Kidney epithelial cell (primary cell): ENCODE measurements around the gene DTYMK. TPM values are rescaled to one million over a fixed set of nuclear protein-coding genes. Genes with fewer than 3 reads are reported as not detected.
A peak's percentile ranks its signal among the peaks of the same experiment; 100 is the strongest.
"Not testable (repeated sequence)": the region's sequence is repeated elsewhere in the genome, so short reads cannot be mapped to it uniquely, and the experiment has no call there.

ENCODE experiments used
- DNase-seq: peaks from one replicate; pipeline ENCODE4 v3.0.0-alpha.2; 2010; ENCODE audit warnings: low read depth
- H3K27me3 ChIP-seq: 2 replicates; pipeline ENCODE4 v1.6.0; 2011; ENCODE audit warnings: low read length; ENCODE audit not compliant: control insufficient read depth, insufficient read depth
- H3K36me3 ChIP-seq: 2 replicates; pipeline ENCODE4 v1.5.1; 2011; ENCODE audit warnings: low read length; ENCODE audit not compliant: control insufficient read depth, insufficient read depth
- H3K4me3 ChIP-seq: 2 replicates; pipeline ENCODE4 v1.5.1; 2011; ENCODE audit warnings: low read depth, mild to moderate bottlenecking, control low read depth, low read length
- CTCF ChIP-seq: IDR thresholded peaks from 2 replicates; pipeline ENCODE4 v1.5.1; 2011; ENCODE audit warnings: mild to moderate bottlenecking, moderate library complexity, low read length, control low read depth, inconsistent platforms; ENCODE audit not compliant: insufficient read depth, poor library complexity, severe bottlenecking
- total RNA-seq: library from RNA; depleted of rRNA; stranded (reverse); fragments of >200 nt; gene quantifications from 2 replicates; pipeline ENCODE4 v1.2.3, GENCODE V29; 2015

The DTYMK gene
- total RNA-seq, 1 donor from 2014 or later = 35.6 TPM

GRCh38 chr2:241732513-241733186, 46.0 kb upstream of the DTYMK start:
- H3K27me3 ChIP-seq, H3K4me3 ChIP-seq, H3K36me3 ChIP-seq: not testable (repeated sequence)
- DNase-seq = peak; percentile 29
- peak; percentile 49 for TF ChIP-seq CTCF

- TF ChIP-seq CTCF = no peak
- H3K36me3 ChIP-seq = no peaks in the 10 kb centered on the region
These were observed 44.2 kb upstream of the DTYMK start for GRCh38 chr2:241730671-241731293.

GRCh38 chr2:241729868-241730267, 43.3 kb upstream of the DTYMK start:
- no peaks in the 10 kb centered on the region for H3K27me3 ChIP-seq
- no peak for DNase-seq
- no peak overlapping the region for H3K4me3 ChIP-seq
- no peak for TF ChIP-seq CTCF
- H3K36me3 ChIP-seq = peaks cover 1% of the 10 kb centered on the region

More at GRCh38 chr2:241730671-241731293, 44.2 kb upstream of the DTYMK start:
- no peaks in the 10 kb centered on the region for H3K27me3 ChIP-seq
- H3K4me3 ChIP-seq = no peak overlapping the region
- no peak for DNase-seq

- H3K4me3 ChIP-seq = no peak overlapping the region
- H3K27me3 ChIP-seq = no peaks in the 10 kb centered on the region
- peaks cover 1% of the 10 kb centered on the region for H3K36me3 ChIP-seq
- no peak for TF ChIP-seq CTCF
- DNase-seq = no peak
These were observed 42.0 kb upstream of the DTYMK start for GRCh38 chr2:241728627-241729026.

GRCh38 chr2:241728000-241728399, 41.4 kb upstream of the DTYMK start:
- Histone ChIP-seq H3K36me3 (peaks cover 1% of the 10 kb centered on the region), H3K4me3 (no peak overlapping the region), H3K27me3 (no peaks in the 10 kb centered on the region)
- no peak for DNase-seq
- TF ChIP-seq CTCF = no peak
